Lung (tissue), 12 donors: Measurements from ENCODE around the gene SP5. TPM values are rescaled to one million over a fixed set of nuclear protein-coding genes. Genes with fewer than 3 reads are reported as not detected.

Experiments used
- ATAC-seq: fragments of 200-7000 bp; cut with Tn5 transposase; one replicate; pipeline ENCODE4 v1.9.1; 2020; ENCODE audit warnings: moderate number of reproducible peaks; ENCODE audit not compliant: insufficient read depth, low FRiP score
- DNase-seq, 3 donors: peaks; one replicate each; pipeline ENCODE4 v3.0.0-alpha.2; 2013 to 2017
- H3K27ac ChIP-seq, 2 donors: one replicate each; pipeline ENCODE4 v1.5.1; 2013; ENCODE audit warnings: mild to moderate bottlenecking in 2 of 2, moderate library complexity in 2 of 2, control low read depth in 1 of 2, inconsistent platforms in 1 of 2, low read depth in 1 of 2, low read length in 1 of 2
- H3K27me3 ChIP-seq, 3 donors: one replicate each; pipeline ENCODE4 v1.5.1; 2013; ENCODE audit warnings: low read length in 2 of 3; ENCODE audit not compliant: control insufficient read depth in 3 of 3, insufficient read depth in 3 of 3
- H3K36me3 ChIP-seq, 4 donors: one replicate each; pipeline ENCODE4 v1.5.1; 2013; ENCODE audit warnings: low read length in 4 of 4, mild to moderate bottlenecking in 1 of 4, moderate library complexity in 1 of 4; ENCODE audit not compliant: control insufficient read depth in 4 of 4, insufficient read depth in 4 of 4
- H3K4me1 ChIP-seq, 5 donors: one replicate each; pipeline ENCODE4 v1.5.1; 2013; ENCODE audit warnings: low read length in 5 of 5, mild to moderate bottlenecking in 2 of 5, moderate library complexity in 1 of 5; ENCODE audit not compliant: control insufficient read depth in 5 of 5, insufficient read depth in 5 of 5
- H3K4me3 ChIP-seq: one replicate; pipeline ENCODE4 v1.5.1; 2013; ENCODE audit warnings: mild to moderate bottlenecking, control low read depth, moderate library complexity
- H3K9ac ChIP-seq, 2 donors: one replicate each; pipeline ENCODE4 v1.5.1; 2013; ENCODE audit warnings: low read length in 2 of 2, control low read depth in 1 of 2; ENCODE audit not compliant: insufficient read depth in 1 of 2
- H3K9me3 ChIP-seq, 4 donors: one replicate each; pipeline ENCODE4 v1.5.1; 2013; ENCODE audit warnings: low read length in 3 of 4, mild to moderate bottlenecking in 1 of 4, moderate library complexity in 1 of 4; ENCODE audit not compliant: control insufficient read depth in 4 of 4, insufficient read depth in 3 of 4
- WGBS, 2 donors: extraction: QIAGEN DNeasy Blood & Tissue Kit; methylation state at CpG; one replicate each; pipeline ENCODE4 v1.1.7; 2013; 5-methylcytosine and 5-hydroxymethylcytosine counted together
- polyA plus RNA-seq, 2 donors: library from polyadenylated mRNA; stranded (reverse); fragments of 200-250 nt; gene quantifications; one replicate each; pipeline ENCODE4 v1.2.1, GENCODE V29; 2013
- total RNA-seq, 2 donors: library from RNA; depleted of rRNA in 1 of 2; stranded (reverse); fragments of >200 nt in 1 of 2; gene quantifications; one replicate each; pipeline ENCODE4 v1.2.1, GENCODE V29; 2014 to 2021
- TF ChIP-seq, protein P1 (sequence below): IDR thresholded peaks from 2 replicates; pipeline ENCODE4 v1.5.1; 2012; ENCODE audit warnings: mild to moderate bottlenecking; ENCODE audit errors: control extremely low read depth, extremely low read depth
- donor health status: control.
- donor health status: control.
- donor health status: Bipolar disorder and iron deficiency.
- donor health status: healthy.
- donor health status: DM: yes; HTN: yes; CAD: no.

SP5 gene
- total and polyA plus RNA-seq, 4 donors, result 0.45 to 5.2 (median 2.9) TPM

DNA sequence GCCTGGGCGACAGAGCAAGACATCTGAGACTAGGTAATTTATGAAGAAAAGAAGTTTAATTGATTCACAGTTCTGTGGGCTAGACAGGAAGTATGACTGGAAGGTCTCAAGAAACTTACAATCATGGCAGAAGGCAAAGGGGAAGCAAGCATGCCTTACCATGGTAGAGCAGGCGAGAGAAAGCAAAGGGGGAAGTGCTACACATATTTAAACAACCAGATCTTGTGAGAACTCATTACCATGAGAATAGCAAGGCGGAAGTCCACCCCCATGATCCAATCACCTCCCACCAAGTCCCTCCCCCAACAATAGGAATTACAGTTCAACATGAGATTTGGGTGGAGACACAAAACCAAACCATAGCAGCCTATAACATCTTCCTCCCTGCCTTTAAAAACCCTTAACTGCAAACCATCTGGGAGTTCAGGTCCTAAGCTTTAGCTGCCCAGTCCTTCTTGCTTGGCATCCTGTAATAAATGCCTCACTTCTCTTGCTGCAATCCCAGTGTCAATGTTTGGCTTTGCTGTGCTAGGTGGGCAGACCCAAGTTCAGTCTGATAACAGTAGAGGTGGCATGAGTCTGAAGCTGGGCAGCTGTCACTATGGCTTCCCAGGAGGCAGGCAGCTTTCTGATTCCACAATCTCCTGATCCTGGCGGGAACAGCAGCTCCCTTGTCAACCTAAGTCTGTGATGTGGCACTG, 11.2 kb upstream of the SP5 start:
- H3K4me3 ChIP-seq, result no peak overlapping the region
- H3K9me3 ChIP-seq, result peaks cover 0 to 2% (median 0%) of the 10 kb centered on the region in 4 donors
- ATAC-seq (no peak), DNase-seq (no peak)
- H3K36me3 ChIP-seq, result no peaks in the 10 kb centered on the region
- TF ChIP-seq, protein P1, sequence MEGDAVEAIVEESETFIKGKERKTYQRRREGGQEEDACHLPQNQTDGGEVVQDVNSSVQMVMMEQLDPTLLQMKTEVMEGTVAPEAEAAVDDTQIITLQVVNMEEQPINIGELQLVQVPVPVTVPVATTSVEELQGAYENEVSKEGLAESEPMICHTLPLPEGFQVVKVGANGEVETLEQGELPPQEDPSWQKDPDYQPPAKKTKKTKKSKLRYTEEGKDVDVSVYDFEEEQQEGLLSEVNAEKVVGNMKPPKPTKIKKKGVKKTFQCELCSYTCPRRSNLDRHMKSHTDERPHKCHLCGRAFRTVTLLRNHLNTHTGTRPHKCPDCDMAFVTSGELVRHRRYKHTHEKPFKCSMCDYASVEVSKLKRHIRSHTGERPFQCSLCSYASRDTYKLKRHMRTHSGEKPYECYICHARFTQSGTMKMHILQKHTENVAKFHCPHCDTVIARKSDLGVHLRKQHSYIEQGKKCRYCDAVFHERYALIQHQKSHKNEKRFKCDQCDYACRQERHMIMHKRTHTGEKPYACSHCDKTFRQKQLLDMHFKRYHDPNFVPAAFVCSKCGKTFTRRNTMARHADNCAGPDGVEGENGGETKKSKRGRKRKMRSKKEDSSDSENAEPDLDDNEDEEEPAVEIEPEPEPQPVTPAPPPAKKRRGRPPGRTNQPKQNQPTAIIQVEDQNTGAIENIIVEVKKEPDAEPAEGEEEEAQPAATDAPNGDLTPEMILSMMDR, result no peak
- WGBS, 2 donors, result 81 to 88% methylated on average over 4 of the region's 4 CpGs
- no peak overlapping the region for H3K9ac ChIP-seq
- no peak overlapping the region for H3K27ac ChIP-seq
- H3K4me1 ChIP-seq, result no peaks in the 10 kb centered on the region
- H3K27me3 ChIP-seq, result peaks cover 0 to 9% (median 4%) of the 10 kb centered on the region in 3 donors

DNA sequence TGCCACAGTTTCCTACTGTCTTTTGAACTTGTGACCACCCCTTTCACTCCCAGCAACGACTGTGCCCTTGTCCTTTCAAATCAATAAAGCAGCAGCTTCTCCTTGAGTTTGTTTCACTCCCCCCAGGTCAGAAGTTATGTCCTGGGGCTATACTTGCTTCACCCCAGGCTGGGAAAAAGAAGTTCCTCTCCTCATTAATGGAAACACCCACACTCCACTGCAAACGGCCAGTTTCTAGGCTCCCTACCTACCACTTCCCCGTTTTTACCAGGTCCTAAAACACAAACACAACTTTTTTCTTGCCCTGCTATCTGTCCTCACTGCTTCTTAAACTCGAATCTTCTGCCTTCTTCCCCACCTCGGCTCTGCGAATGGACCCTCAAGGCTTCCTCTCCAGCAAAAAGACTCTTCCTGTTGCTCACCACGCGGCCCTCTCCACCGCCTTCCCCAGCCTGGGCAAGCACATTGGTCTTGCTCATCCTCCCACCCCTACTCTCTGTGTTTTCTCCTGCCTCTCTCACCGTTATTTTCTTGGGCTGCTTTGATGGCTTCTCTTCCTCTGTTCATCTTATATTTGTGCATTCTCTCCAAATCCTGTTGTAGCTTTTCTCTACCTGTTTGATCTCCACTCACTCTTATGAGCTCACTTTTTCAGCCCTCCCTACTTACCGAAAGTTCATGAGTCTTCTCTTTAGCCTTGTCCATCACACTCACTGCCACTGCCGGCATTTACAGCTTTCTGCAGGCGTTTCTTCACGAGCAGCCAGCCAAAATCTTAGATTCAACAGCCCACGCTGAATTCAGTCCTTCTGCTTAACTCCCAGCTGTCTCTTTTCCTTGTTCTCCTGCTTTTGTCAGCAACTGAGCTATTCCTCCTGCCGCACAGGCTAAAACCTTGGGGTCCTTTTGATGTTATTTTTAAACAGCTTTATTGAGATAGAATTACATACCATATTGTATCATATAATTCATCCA, 7.0 kb upstream of the SP5 start:
- Histone ChIP-seq H3K27me3 (peaks cover 0 to 31% (median 18%) of the 10 kb centered on the region in 3 donors), H3K27ac (no peak overlapping the region), H3K9me3 (peaks cover 0 to 2% (median 0%) of the 10 kb centered on the region in 4 donors), H3K4me3 (no peak overlapping the region), H3K4me1 (peaks cover 0 to 15% (median 0%) of the 10 kb centered on the region in 5 donors), H3K9ac (no peak overlapping the region), H3K36me3 (no peaks in the 10 kb centered on the region)
- 34 to 36% methylated on average over 16 of the region's 16 CpGs for WGBS, 2 donors
- TF ChIP-seq, protein P1, result no peak
- ATAC-seq (no peak), DNase-seq (no peak)

DNA sequence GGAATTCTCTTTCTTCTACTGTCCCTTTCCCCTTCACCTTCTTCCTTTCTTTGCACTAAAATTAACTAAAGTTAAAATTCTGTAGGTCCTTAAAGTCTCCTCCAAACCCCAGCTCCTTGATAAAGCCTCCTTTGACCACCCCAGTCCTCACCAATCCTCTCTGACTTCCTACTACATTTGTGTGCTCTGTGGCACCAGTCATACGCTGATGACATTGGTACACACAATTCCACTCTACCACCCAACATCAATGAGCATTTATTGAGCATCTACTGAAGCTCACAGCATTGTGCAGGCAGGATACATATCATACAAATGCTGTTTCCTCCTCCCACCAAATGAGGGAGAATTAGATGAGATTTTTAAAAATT, 4.5 kb upstream of the SP5 start:
- H3K27me3 ChIP-seq, result peaks cover 0 to 37% (median 24%) of the 10 kb centered on the region in 3 donors
- 63 to 86% methylated on average over 1 of the region's 1 CpG for WGBS, 2 donors
- DNase-seq (no peak), ATAC-seq (no peak)
- H3K27ac ChIP-seq, result no peak overlapping the region
- no peak overlapping the region for H3K9ac ChIP-seq
- TF ChIP-seq, protein P1, result no peak
- no peaks in the 10 kb centered on the region for H3K36me3 ChIP-seq
- no peaks in the 10 kb centered on the region for H3K9me3 ChIP-seq
- no peak overlapping the region for H3K4me3 ChIP-seq
- peaks cover 0 to 34% (median 4%) of the 10 kb centered on the region in 5 donors for H3K4me1 ChIP-seq
